ENCODE measurements around the gene JOSD2.
A peak's percentile ranks its signal among the peaks of the same experiment; 100 is the strongest.
"Not testable (repeated sequence)": the region's sequence is repeated elsewhere in the genome, so short reads cannot be mapped to it uniquely, and the experiment has no call there.

Gene JOSD2

GRCh38 chr19:50546527-50547221 is 35.7 kb upstream of the JOSD2 start:
- DNase-seq (ENCODE audit: low read depth) = no peak

GRCh38 chr19:50542943-50543342 is 32.0 kb upstream of the JOSD2 start:
- DNase-seq (ENCODE audit: low read depth) = no peak

GRCh38 chr19:50537769-50538230 is 26.8 kb upstream of the JOSD2 start:
- DNase-seq (ENCODE audit: low read depth) = peak; percentile 39

- DNase-seq (ENCODE audit: low read depth) = no peak
These were observed 26.3 kb upstream of the JOSD2 start for GRCh38 chr19:50537306-50537685.

GRCh38 chr19:50536662-50537305 is 25.8 kb upstream of the JOSD2 start:
- no peak for DNase-seq (ENCODE audit: low read depth)

GRCh38 chr19:50535672-50536187 is 24.7 kb upstream of the JOSD2 start:
- DNase-seq (ENCODE audit: low read depth) = no peak

- no peak for DNase-seq (ENCODE audit: low read depth)
These were observed 23.5 kb upstream of the JOSD2 start for GRCh38 chr19:50534478-50534877.

- DNase-seq (ENCODE audit: low read depth) = no peak
These were observed 22.0 kb upstream of the JOSD2 start for GRCh38 chr19:50532952-50533351.

- DNase-seq (ENCODE audit: low read depth) = no peak
These were observed 20.2 kb upstream of the JOSD2 start for GRCh38 chr19:50531171-50531612.

GRCh38 chr19:50528052-50528451 is 17.1 kb upstream of the JOSD2 start:
- not testable (repeated sequence) for DNase-seq (ENCODE audit: low read depth)

GRCh38 chr19:50522881-50523280 is 11.9 kb upstream of the JOSD2 start:
- DNase-seq (ENCODE audit: low read depth) = no peak

- DNase-seq (ENCODE audit: low read depth) = no peak
These were observed 10.0 kb upstream of the JOSD2 start for GRCh38 chr19:50520822-50521465.

- DNase-seq (ENCODE audit: low read depth) = no peak
These were observed 8.1 kb upstream of the JOSD2 start for GRCh38 chr19:50519006-50519575.

- DNase-seq (ENCODE audit: low read depth) = no peak
These were observed 7.4 kb upstream of the JOSD2 start for GRCh38 chr19:50518091-50519005.

GRCh38 chr19:50517704-50518075 is 6.7 kb upstream of the JOSD2 start:
- DNase-seq (ENCODE audit: low read depth) = no peak

- DNase-seq (ENCODE audit: low read depth) = no peak
These were observed 6.1 kb upstream of the JOSD2 start for GRCh38 chr19:50516964-50517703.

- DNase-seq (ENCODE audit: low read depth) = no peak
These were observed 5.5 kb upstream of the JOSD2 start for GRCh38 chr19:50516456-50516855.

GRCh38 chr19:50515168-50515561 is 4.2 kb upstream of the JOSD2 start:
- no peak for DNase-seq (ENCODE audit: low read depth)

- DNase-seq (ENCODE audit: low read depth) = no peak
These were observed 3.6 kb upstream of the JOSD2 start for GRCh38 chr19:50514346-50515167.

GRCh38 chr19:50513746-50514345 is 2.9 kb upstream of the JOSD2 start, which contains the start of gene ASPDH:
Gene ASPDH (minus strand): TSS chr19:50513913. CDS start chr19:50513823, 90 bp downstream.
- DNase-seq (ENCODE audit: low read depth) = no peak

Measured in stimulated activated CD4-positive, alpha-beta T cell treated with anti-CD3 and anti-CD28 coated beads, Interleukin-2, amount 100 ng/mL, for 4 hours (primary cell).